ENCODE measurements around the gene MAP3K7.

DNA sequence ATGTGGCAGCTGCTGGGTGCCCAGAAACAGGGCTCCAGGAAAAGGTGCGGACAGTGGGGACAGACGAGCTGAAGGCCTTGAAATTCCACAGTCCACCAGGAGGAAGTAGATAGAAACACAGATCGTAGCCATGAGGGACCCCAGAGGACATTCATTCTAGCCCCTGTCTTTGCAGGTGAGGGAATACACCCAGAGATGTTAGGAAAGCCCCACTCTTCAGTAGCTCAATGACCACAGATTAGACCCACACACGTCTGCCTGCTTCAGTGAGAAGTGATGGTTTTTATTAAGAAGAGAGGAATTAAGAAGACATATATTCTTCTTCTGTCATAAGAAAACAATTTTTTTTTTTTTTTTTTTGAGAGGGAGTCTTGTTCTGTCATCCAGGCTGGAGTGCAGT is 123.0 kb downstream of the MAP3K7 start:
- TF ChIP-seq, protein P1, sequence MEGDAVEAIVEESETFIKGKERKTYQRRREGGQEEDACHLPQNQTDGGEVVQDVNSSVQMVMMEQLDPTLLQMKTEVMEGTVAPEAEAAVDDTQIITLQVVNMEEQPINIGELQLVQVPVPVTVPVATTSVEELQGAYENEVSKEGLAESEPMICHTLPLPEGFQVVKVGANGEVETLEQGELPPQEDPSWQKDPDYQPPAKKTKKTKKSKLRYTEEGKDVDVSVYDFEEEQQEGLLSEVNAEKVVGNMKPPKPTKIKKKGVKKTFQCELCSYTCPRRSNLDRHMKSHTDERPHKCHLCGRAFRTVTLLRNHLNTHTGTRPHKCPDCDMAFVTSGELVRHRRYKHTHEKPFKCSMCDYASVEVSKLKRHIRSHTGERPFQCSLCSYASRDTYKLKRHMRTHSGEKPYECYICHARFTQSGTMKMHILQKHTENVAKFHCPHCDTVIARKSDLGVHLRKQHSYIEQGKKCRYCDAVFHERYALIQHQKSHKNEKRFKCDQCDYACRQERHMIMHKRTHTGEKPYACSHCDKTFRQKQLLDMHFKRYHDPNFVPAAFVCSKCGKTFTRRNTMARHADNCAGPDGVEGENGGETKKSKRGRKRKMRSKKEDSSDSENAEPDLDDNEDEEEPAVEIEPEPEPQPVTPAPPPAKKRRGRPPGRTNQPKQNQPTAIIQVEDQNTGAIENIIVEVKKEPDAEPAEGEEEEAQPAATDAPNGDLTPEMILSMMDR (IDR thresholded peaks at IDR 0.05) = no peak
- TF ChIP-seq ZFX (IDR thresholded peaks at IDR 0.05; ENCODE audit: borderline replicate concordance) = no peak

All from 22Rv1 (cell line).